Left lung (tissue), 14 donors: ENCODE results near the gene NANOG. TPM values are rescaled to one million over a fixed set of nuclear protein-coding genes. Genes with fewer than 3 reads are reported as not detected.
"Not testable (repeated sequence)": the region's sequence is repeated elsewhere in the genome, so short reads cannot be mapped to it uniquely, and the experiment has no call there.

ENCODE experiments used
- ATAC-seq: fragments of 200-7000 bp; cut with Tn5 transposase; one replicate; pipeline ENCODE4 v1.9.1; 2020; ENCODE audit warnings: moderate library complexity
- DNase-seq, 4 donors: peaks; one replicate each; pipeline ENCODE4 v3.0.0-alpha.2; 2013 to 2020
- H3K27ac ChIP-seq, 2 donors: fragments of 200-600 bp; sonication (generic) in 1 of 2; one replicate each; pipeline versions ENCODE4 v1.5.0 to v1.8.0; 2020 to 2021
- H3K27me3 ChIP-seq, 2 donors: fragments of 200-600 bp; sonication (generic) in 1 of 2; one replicate each; pipeline versions ENCODE4 v1.5.0 to v1.8.0; 2020 to 2021
- H3K36me3 ChIP-seq, 2 donors: fragments of 200-600 bp; sonication (generic) in 1 of 2; one replicate each; pipeline versions ENCODE4 v1.5.0 to v1.8.0; 2020 to 2021
- H3K4me1 ChIP-seq, 2 donors: fragments of 200-600 bp; one replicate each; pipeline ENCODE4 v1.8.0; 2021
- H3K4me3 ChIP-seq, 2 donors: fragments of 200-600 bp; sonication (generic) in 1 of 2; one replicate each; pipeline versions ENCODE4 v1.5.0 to v1.8.0; 2020 to 2021; ENCODE audit warnings: mild to moderate bottlenecking in 1 of 2
- H3K9me3 ChIP-seq, 2 donors: fragments of 200-600 bp; sonication (generic) in 1 of 2; one replicate each; pipeline versions ENCODE4 v1.5.0 to v1.8.0; 2020 to 2021
- intact Hi-C, 2 donors: fragments of 100-400 bp; cut with DNase I; formaldehyde crosslinking; loops; one replicate each; pipeline versions ENCODE4 v1.11.2 to v1.14.2; 2022
- long read RNA-seq, 12 donors: library from polyadenylated mRNA in 2 of 12; unstranded in 2 of 12; transcript quantifications; one replicate each; pipeline ENCODE4 v2.0.0 and lab custom pipeline, GENCODE V29; 2019 to 2026
- polyA plus RNA-seq, 6 donors: library from polyadenylated mRNA; unstranded; fragments of 120-200 nt; gene quantifications; one replicate each; pipeline ENCODE4 v1.2.1, GENCODE V29; 2013; ENCODE audit not compliant: insufficient read length in 6 of 6
- total RNA-seq, 2 donors: library from RNA; stranded (reverse); fragmentation: NEBNext Ultra II Directional; extraction: Animal tissue kit (Norgen Biotek cat#: 25700); gene quantifications; one replicate each; pipeline ENCODE4 v1.2.1, GENCODE V29; 2021
- TF ChIP-seq, protein P1 (sequence below), 2 donors: fragments of 200-600 bp; sonication (generic) in 1 of 2; IDR thresholded peaks; one replicate each; pipeline versions ENCODE4 v1.5.0 to v1.8.0; 2021; ENCODE audit warnings: antibody characterized with exemption in 2 of 2
- donor health status: DM: no; HTN: yes; CAD: no.
- donor health status: DM: no; HTN: no; CAD: no.

NANOG gene
- total RNA-seq: under 1 TPM; 0.06 to 0.21 TPM
- polyA plus RNA-seq: under 1 TPM; 0.10 to 0.39 (median 0.23) TPM
- long read RNA-seq, donor 1: 0 reads
- long read RNA-seq, donor 2: 0 reads
- long read RNA-seq, donor 3: 0 reads
- long read RNA-seq, donor 4: 0 reads
- long read RNA-seq, donor 5: 0 reads
- long read RNA-seq, donor 6: 0 reads
- long read RNA-seq, donor 7: 0 reads
- long read RNA-seq, donor 8: 0 reads
- long read RNA-seq, donor 9: 0 reads
- long read RNA-seq, donor 10: 0 reads
- long read RNA-seq, donor 11: 0 reads
- long read RNA-seq, donor 12: 0 reads

DNA sequence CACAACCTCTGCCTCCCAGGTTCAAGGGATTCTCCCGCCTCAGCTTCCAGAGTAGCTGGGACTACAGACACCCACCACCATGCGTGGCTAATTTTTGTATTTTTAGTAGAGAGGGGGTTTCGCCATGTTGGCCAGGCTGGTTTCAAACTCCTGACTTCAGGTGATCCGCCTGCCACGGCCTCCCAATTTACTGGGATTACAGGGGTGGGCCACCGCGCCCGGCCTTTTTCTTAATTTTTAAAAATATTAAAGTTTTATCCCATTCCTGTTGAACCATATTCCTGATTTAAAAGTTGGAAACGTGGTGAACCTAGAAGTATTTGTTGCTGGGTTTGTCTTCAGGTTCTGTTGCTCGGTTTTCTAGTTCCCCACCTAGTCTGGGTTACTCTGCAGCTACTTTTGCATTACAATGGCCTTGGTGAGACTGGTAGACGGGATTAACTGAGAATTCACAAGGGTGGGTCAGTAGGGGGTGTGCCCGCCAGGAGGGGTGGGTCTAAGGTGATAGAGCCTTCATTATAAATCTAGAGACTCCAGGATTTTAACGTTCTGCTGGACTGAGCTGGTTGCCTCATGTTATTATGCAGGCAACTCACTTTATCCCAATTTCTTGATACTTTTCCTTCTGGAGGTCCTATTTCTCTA lies at the start of gene NANOG:
Gene NANOG, plus strand, starts transcription at position 519 of the 645 bp plus-strand sequence. CDS start 213 bp downstream, outside the sequence.
- H3K4me1 ChIP-seq, H3K9me3 ChIP-seq, intact Hi-C loops, H3K27ac ChIP-seq, H3K4me3 ChIP-seq, ATAC-seq, H3K36me3 ChIP-seq, DNase-seq: not testable (repeated sequence)
- H3K27me3 ChIP-seq: peaks cover 0 to 35% of the 10 kb centered on the region in 2 donors

DNA sequence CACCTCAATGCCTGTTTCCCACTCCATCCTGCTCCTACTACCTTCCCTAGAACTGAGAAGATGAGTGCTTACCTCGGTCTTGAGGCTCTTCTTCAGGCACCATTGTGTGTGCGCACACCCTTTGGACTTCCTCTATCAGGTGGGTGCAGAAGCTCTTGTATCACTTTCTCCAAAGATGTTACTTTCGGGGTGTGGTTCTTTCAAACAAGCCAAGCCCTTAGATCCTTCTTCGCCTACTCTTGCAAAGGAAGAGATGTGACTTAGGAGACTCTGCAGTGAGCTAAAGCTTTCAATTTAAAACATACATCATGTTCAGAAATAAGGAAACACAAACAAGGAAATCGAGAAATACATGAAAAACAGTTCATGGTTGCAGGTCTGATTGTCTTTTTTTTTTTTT lies 42.0 kb upstream of the NANOG start, which contains the start of gene CLEC4C:
Gene CLEC4C, minus strand, starts transcription at position 130 of the 400 bp plus-strand sequence. Its CDS starts 27 bp downstream, at position 103.
- Histone ChIP-seq H3K4me1 (no peaks in the 10 kb centered on the region), H3K9me3 (no peaks in the 10 kb centered on the region), H3K4me3 (no peak within 1 kb of the TSS), H3K27me3 (no peaks in the 10 kb centered on the region), H3K36me3 (no peaks in the 10 kb centered on the region), H3K27ac (no peak within 1 kb of the TSS)
- ATAC-seq (no peak), DNase-seq (no peak)
- intact Hi-C loops: no loop called here
- TF ChIP-seq, protein P1, sequence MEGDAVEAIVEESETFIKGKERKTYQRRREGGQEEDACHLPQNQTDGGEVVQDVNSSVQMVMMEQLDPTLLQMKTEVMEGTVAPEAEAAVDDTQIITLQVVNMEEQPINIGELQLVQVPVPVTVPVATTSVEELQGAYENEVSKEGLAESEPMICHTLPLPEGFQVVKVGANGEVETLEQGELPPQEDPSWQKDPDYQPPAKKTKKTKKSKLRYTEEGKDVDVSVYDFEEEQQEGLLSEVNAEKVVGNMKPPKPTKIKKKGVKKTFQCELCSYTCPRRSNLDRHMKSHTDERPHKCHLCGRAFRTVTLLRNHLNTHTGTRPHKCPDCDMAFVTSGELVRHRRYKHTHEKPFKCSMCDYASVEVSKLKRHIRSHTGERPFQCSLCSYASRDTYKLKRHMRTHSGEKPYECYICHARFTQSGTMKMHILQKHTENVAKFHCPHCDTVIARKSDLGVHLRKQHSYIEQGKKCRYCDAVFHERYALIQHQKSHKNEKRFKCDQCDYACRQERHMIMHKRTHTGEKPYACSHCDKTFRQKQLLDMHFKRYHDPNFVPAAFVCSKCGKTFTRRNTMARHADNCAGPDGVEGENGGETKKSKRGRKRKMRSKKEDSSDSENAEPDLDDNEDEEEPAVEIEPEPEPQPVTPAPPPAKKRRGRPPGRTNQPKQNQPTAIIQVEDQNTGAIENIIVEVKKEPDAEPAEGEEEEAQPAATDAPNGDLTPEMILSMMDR (IDR thresholded peaks at IDR 0.05): no peak

DNA sequence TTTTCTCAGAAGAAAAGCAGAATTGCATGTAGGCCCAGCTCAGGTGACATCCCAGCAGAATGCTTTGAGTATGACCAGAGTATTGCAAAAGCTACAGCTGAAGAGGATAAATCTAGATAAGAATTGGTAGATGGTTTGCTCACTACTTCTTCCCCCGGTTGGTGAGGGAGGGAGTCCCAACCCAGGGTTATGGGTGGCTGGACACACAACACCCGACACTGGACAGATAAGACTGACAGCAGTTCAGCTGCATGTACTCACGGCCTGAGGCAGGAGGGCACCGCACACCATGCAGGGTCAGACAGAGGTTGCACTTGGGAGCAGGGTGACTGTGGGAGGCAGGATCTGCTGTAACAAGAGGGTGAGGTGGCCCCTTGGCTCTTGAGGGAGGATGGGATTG lies 40.4 kb upstream of the NANOG start:
- ATAC-seq (no peak), DNase-seq (no peak)
- Histone ChIP-seq H3K4me3 (no peak overlapping the region), H3K9me3 (no peaks in the 10 kb centered on the region), H3K27me3 (no peaks in the 10 kb centered on the region), H3K36me3 (no peaks in the 10 kb centered on the region), H3K4me1 (no peaks in the 10 kb centered on the region), H3K27ac (no peak overlapping the region)
- TF ChIP-seq, protein P1 (IDR thresholded peaks at IDR 0.05): no peak
- intact Hi-C loops: no loop called here

DNA sequence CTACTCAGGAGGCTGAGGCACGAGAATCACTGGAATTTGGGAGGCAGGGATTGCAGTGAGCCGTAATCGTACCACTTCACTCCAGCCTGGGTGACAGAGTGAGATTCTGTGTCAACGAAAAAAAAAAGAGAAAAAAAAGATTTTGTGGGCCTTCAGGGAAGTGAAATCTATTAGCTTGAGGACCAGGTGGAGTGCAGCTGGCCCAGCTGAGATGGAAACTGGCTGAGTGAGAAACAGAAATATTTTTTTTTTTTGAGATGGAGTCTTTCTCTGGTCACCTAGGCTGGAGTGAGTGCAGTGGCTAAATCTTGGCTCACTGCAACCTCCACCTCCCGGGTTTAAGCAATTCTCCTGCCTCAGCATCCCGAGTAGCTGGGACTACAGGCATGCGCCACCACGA lies 39.8 kb upstream of the NANOG start:
- Histone ChIP-seq H3K36me3 (no peaks in the 10 kb centered on the region), H3K4me3 (no peak overlapping the region), H3K9me3 (no peaks in the 10 kb centered on the region), H3K27me3 (no peaks in the 10 kb centered on the region), H3K4me1 (no peaks in the 10 kb centered on the region), H3K27ac (no peak overlapping the region)
- intact Hi-C loops: no loop called here
- DNase-seq (no peak), ATAC-seq (no peak)
- TF ChIP-seq, protein P1 (IDR thresholded peaks at IDR 0.05): no peak

DNA sequence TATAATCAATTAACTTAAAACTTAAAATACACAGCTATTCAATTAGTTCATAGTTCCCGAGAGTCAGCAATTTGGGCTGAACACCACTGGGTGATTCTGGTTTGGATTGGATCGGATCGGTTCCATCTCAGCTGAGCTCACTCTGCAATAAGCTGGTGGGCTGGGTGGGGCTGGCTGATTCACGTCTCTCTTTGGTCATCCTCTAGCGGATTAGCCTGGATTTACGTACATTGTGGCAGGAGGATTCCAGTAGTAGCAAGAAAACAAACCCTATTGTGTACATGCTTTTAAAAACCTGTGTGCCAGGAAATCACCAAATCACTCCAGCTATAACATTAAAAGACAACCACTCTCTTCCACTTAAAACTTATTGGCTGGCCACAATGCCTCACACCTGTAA lies 38.9 kb upstream of the NANOG start:
- DNase-seq (no peak), ATAC-seq (no peak)
- Histone ChIP-seq H3K36me3 (no peaks in the 10 kb centered on the region), H3K4me3 (no peak overlapping the region), H3K27ac (no peak overlapping the region), H3K4me1 (no peaks in the 10 kb centered on the region), H3K9me3 (no peaks in the 10 kb centered on the region), H3K27me3 (no peaks in the 10 kb centered on the region)
- TF ChIP-seq, protein P1 (IDR thresholded peaks at IDR 0.05): no peak
- intact Hi-C loops: no loop called here
